Neuronal stem cell (in vitro differentiated cells): Measurements from ENCODE around the gene PRKCE.
"Not testable (repeated sequence)": the region's sequence is repeated elsewhere in the genome, so short reads cannot be mapped to it uniquely, and the experiment has no call there.

ENCODE experiments used
- DNase-seq: peaks from one replicate; pipeline ENCODE4 v3.0.0-alpha.2; 2013; ENCODE audit warnings: low spot score
- H2AFZ ChIP-seq: one replicate; pipeline ENCODE4 v1.6.1; 2013; ENCODE audit warnings: mild to moderate bottlenecking, low read length, inconsistent platforms
- H2AK5ac ChIP-seq: 2 replicates; pipeline ENCODE4 v1.6.1; 2013; ENCODE audit warnings: low read depth, mild to moderate bottlenecking, inconsistent platforms, low read length, moderate library complexity, mixed read lengths
- H2BK120ac ChIP-seq: 2 replicates; pipeline ENCODE4 v1.6.1; 2013; ENCODE audit warnings: low read depth, mild to moderate bottlenecking, inconsistent platforms, low read length, moderate library complexity, mixed read lengths
- H2BK12ac ChIP-seq: one replicate; pipeline ENCODE4 v1.6.1; 2013; ENCODE audit warnings: low read length, inconsistent platforms
- H2BK15ac ChIP-seq: 2 replicates; pipeline ENCODE4 v1.6.1; 2013; ENCODE audit warnings: mild to moderate bottlenecking, low read length, inconsistent platforms, mixed read lengths
- H2BK5ac ChIP-seq: one replicate; pipeline ENCODE4 v1.6.1; 2013; ENCODE audit warnings: inconsistent platforms, mild to moderate bottlenecking, low read length, moderate library complexity
- H3K14ac ChIP-seq: one replicate; pipeline ENCODE4 v1.6.1; 2013; ENCODE audit warnings: low read length, inconsistent platforms
- H3K18ac ChIP-seq: 2 replicates; pipeline ENCODE4 v1.6.1; 2013; ENCODE audit warnings: low read length, inconsistent platforms
- H3K23ac ChIP-seq: 2 replicates; pipeline ENCODE4 v1.6.1; 2013; ENCODE audit warnings: low read depth, mild to moderate bottlenecking, mixed read lengths, low read length, inconsistent platforms; ENCODE audit not compliant: poor library complexity
- H3K27ac ChIP-seq: replicated peaks from 3 replicates; pipeline ENCODE4 v1.5.1; 2013; ENCODE audit warnings: low read length, inconsistent platforms
- H3K27me3 ChIP-seq, 3 experiments: 2 replicates each; pipeline ENCODE4 v1.6.1; 2013; ENCODE audit warnings: low read length in 3 of 3, mild to moderate bottlenecking in 2 of 3, inconsistent platforms in 1 of 3, low read depth in 1 of 3, mixed read lengths in 1 of 3, moderate library complexity in 1 of 3; ENCODE audit not compliant: control insufficient read depth in 3 of 3, insufficient read depth in 3 of 3
- H3K36me3 ChIP-seq, 2 donors: replicated peaks in 1 of 2; 2 replicates each; pipeline ENCODE4 v1.6.1; 2013; ENCODE audit warnings: low read length in 2 of 2; ENCODE audit not compliant: control insufficient read depth in 2 of 2, insufficient read depth in 2 of 2
- H3K4ac ChIP-seq: 2 replicates; pipeline ENCODE4 v1.6.1; 2013; ENCODE audit warnings: inconsistent platforms, mild to moderate bottlenecking, low read length, moderate library complexity
- H3K4me1 ChIP-seq, 2 donors: 1 replicate in 1 of 2; 2 replicates in 1 of 2; pipeline ENCODE4 v1.6.1; 2013; ENCODE audit warnings: low read length in 2 of 2, low read depth in 1 of 2; ENCODE audit not compliant: control insufficient read depth in 2 of 2, insufficient read depth in 1 of 2
- H3K4me2 ChIP-seq: one replicate; pipeline ENCODE4 v1.6.1; 2013; ENCODE audit warnings: mild to moderate bottlenecking, low read length, inconsistent platforms; ENCODE audit not compliant: insufficient read depth, poor library complexity, severe bottlenecking
- H3K4me3 ChIP-seq, 2 donors: 2 replicates each; pipeline ENCODE4 v1.5.1; 2013; ENCODE audit warnings: low read length in 2 of 2, mild to moderate bottlenecking in 2 of 2, inconsistent platforms in 1 of 2, moderate library complexity in 1 of 2
- H3K79me1 ChIP-seq: one replicate; pipeline ENCODE4 v1.6.1; 2013; ENCODE audit warnings: low read depth, mild to moderate bottlenecking, inconsistent platforms, low read length, moderate library complexity
- H3K9ac ChIP-seq: one replicate; pipeline ENCODE4 v1.6.1; 2013; ENCODE audit warnings: mild to moderate bottlenecking, low read depth, low read length, inconsistent platforms; ENCODE audit not compliant: poor library complexity
- H3K9me3 ChIP-seq, 2 donors: replicated peaks in 1 of 2; 2 replicates each; pipeline versions ENCODE3 to v1.6.1; 2013; ENCODE audit warnings: low read length in 2 of 2, mild to moderate bottlenecking in 2 of 2, inconsistent platforms in 1 of 2, low read depth in 1 of 2, mixed read lengths in 1 of 2, moderate library complexity in 1 of 2; ENCODE audit not compliant: control insufficient read depth in 2 of 2, insufficient read depth in 1 of 2
- H4K8ac ChIP-seq: one replicate; pipeline ENCODE4 v1.6.1; 2013; ENCODE audit warnings: low read depth, mild to moderate bottlenecking, inconsistent platforms, low read length, moderate library complexity
- H4K91ac ChIP-seq: one replicate; pipeline ENCODE4 v1.6.1; 2013; ENCODE audit warnings: low read length, low read depth, mild to moderate bottlenecking, inconsistent platforms; ENCODE audit not compliant: poor library complexity
- WGBS, 2 donors: extraction: QIAGEN DNeasy Blood & Tissue Kit; methylation state at CpG; one replicate each; pipeline ENCODE4 v1.1.7; 2013; ENCODE audit warnings: missing lambda C conversion rate in 2 of 2, mixed read lengths in 1 of 2; ENCODE audit not compliant: insufficient read length in 2 of 2, insufficient replicate concordance in 1 of 2; ENCODE audit errors: extremely low coverage in 2 of 2; 5-methylcytosine and 5-hydroxymethylcytosine counted together

Gene PRKCE

DNA sequence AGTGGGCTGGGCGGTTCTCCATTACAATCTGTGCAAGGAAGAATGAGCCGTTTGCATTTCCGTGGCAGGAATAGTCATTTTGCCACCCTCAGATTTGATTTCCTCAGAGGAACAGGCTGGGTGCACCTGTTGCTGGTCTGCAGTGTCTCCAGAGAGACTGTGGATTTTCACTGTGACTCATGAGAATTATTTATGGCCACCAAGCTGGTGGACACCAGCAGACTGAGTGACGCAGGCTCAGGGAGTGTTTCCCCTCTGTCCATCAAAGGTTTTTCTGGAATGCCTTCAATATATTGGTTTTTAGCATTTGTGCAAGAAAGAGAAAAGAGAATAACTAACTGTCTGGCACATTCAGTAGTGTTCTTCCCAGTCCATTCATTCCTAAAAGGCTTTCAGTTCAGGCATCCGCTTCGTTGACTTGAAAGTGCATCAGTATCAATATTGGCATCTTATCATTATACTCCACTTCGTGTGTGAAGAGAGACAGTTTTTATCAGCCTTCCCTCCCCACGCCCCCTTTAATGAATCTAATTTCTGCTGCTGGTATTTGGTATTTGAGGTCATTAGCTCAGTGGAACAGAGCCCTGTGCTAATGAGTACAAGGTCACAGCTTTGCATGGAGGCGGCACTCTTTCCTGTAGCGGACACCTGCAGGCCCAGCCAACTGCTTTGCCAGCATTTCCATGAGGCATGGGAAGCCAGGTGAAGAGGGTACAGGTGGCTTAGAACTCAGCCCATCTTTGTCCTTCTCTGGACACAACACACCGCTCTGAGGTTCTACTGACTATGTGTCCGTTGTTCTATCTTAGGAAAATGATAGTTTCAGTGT lies 39.9 kb downstream of the PRKCE start:
- H2BK120ac ChIP-seq: no peak overlapping the region
- no CpG with 5 or more reads among the region's 12 CpGs for WGBS, 2 donors
- H3K4me1 ChIP-seq: peaks cover 2 to 15% of the 10 kb centered on the region in 2 donors
- H3K18ac ChIP-seq: no peak overlapping the region
- no peak overlapping the region for H3K4me3 ChIP-seq
- H2AK5ac ChIP-seq: no peak overlapping the region
- no peak for DNase-seq
- no peaks in the 10 kb centered on the region for H3K79me1 ChIP-seq
- H3K27ac ChIP-seq: no peak overlapping the region
- H2BK5ac ChIP-seq: no peak overlapping the region
- H3K4ac ChIP-seq: no peak overlapping the region
- no peaks in the 10 kb centered on the region for H3K9me3 ChIP-seq
- no peak overlapping the region for H4K8ac ChIP-seq
- no peak overlapping the region for H2BK12ac ChIP-seq
- H3K36me3 ChIP-seq: no peaks in the 10 kb centered on the region
- H3K27me3 ChIP-seq: no peaks in the 10 kb centered on the region
- H2BK15ac ChIP-seq: no peak overlapping the region
- H3K4me2 ChIP-seq: no peak overlapping the region
- H2AFZ ChIP-seq: no peak overlapping the region
- H3K14ac ChIP-seq: no peak overlapping the region
- H3K23ac ChIP-seq: no peak overlapping the region
- H3K9ac ChIP-seq: no peak overlapping the region
- H4K91ac ChIP-seq: no peak overlapping the region

DNA sequence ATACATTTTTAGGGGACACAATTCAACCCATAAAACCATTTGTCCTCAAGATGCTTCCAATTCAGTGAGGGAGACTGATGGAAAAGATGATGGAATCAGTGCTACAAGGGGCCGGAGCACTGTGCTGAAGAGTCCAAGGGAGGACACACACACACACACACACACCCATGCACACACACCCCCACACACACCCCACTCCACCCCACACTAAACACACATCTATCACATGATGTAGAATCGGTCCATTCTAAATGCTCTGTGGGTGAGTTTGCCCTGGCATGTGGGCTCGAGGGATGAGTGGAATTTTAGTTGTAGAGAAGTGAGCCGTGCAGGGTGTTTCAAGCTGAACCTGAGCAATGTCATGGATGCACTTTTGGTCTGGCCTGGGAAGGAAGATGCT lies 41.1 kb downstream of the PRKCE start:
- WGBS, 2 donors: no CpG with 5 or more reads among the region's 4 CpGs
- no peaks in the 10 kb centered on the region for H3K79me1 ChIP-seq
- peaks cover 2 to 15% of the 10 kb centered on the region in 2 donors for H3K4me1 ChIP-seq
- H3K4me3 ChIP-seq: no peak overlapping the region
- no peak overlapping the region for H3K18ac ChIP-seq
- H4K91ac ChIP-seq: no peak overlapping the region
- no peak overlapping the region for H2AFZ ChIP-seq
- H3K27ac ChIP-seq: no peak overlapping the region
- H3K27me3 ChIP-seq: no peaks in the 10 kb centered on the region
- H3K9me3 ChIP-seq: no peaks in the 10 kb centered on the region
- H3K14ac ChIP-seq: peak overlapping the region; percentile 2
- no peak overlapping the region for H2BK120ac ChIP-seq
- no peak overlapping the region for H4K8ac ChIP-seq
- H2BK15ac ChIP-seq: no peak overlapping the region
- no peaks in the 10 kb centered on the region for H3K36me3 ChIP-seq
- H3K23ac ChIP-seq: no peak overlapping the region
- H3K4ac ChIP-seq: no peak overlapping the region
- no peak for DNase-seq
- no peak overlapping the region for H3K9ac ChIP-seq
- H2AK5ac ChIP-seq: no peak overlapping the region
- H2BK12ac ChIP-seq: no peak overlapping the region
- H3K4me2 ChIP-seq: no peak overlapping the region
- no peak overlapping the region for H2BK5ac ChIP-seq

DNA sequence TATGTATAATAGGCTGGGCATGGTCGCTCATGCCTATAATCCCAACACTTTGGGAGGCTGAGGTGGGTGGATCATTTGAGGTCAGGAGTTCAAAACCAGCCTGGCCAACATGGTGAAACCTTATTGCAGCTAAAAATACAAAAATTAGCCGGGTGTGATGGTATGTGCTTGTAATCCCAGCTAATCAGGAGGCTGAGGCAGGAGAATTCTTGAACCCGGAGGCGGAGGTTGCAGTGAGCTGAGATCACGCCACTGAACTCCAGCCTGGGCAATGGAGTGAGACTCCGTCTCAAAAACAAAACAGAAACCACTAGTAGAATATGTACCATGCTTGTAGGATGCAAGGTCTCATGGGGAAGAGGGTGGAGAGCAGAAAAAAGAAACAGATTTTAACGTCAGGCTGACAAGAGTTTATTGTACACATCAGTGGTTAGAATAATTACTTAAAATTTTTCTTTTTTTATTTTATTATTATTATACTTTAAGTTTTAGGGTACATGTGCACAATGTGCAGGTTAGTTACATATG lies 44.1 kb downstream of the PRKCE start:
- not testable (repeated sequence) for H3K27me3 ChIP-seq, H2AFZ ChIP-seq, H3K4ac ChIP-seq, H2BK5ac ChIP-seq, H2BK12ac ChIP-seq, H4K91ac ChIP-seq, H3K9me3 ChIP-seq, DNase-seq, H2BK120ac ChIP-seq, H2AK5ac ChIP-seq, H3K18ac ChIP-seq, H3K4me3 ChIP-seq, H3K9ac ChIP-seq, H2BK15ac ChIP-seq, H3K36me3 ChIP-seq, H3K79me1 ChIP-seq, H3K4me2 ChIP-seq, H3K27ac ChIP-seq, H4K8ac ChIP-seq, H3K14ac ChIP-seq, H3K23ac ChIP-seq
- WGBS, 2 donors: no CpG with 5 or more reads among the region's 7 CpGs
- H3K4me1 ChIP-seq: peaks cover 7 to 19% of the 10 kb centered on the region in 2 donors

DNA sequence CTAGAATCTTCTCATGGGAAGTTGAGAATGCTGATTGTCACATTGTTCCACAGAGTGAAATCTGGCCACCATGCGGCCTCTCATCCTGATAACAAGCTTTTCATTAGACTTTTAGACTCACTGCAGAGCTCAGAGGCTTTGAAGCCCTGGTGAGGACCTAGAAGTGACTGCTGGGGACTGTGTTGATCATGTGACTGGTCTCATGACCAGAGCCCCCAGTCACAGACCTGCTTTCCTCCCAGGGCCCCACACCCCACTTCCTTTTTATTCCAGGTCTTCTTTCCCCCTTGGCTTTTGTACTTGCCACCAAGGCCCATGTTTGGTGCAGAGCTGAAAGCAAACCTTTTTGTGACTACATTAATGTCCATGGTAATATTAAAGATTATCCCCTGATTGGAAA lies 45.2 kb downstream of the PRKCE start:
- Histone ChIP-seq H3K4me1 (peaks cover 7 to 12% of the 10 kb centered on the region in 2 donors), H2BK15ac (no peak overlapping the region), H3K4me2 (no peak overlapping the region), H3K36me3 (no peaks in the 10 kb centered on the region), H2AFZ (no peak overlapping the region), H2BK5ac (no peak overlapping the region), H3K79me1 (no peaks in the 10 kb centered on the region), H4K91ac (no peak overlapping the region), H3K18ac (no peak overlapping the region), H3K27ac (no peak overlapping the region), H3K27me3 (no peaks in the 10 kb centered on the region), H2BK12ac (no peak overlapping the region), H3K4ac (no peak overlapping the region), H3K14ac (no peak overlapping the region), H3K23ac (no peak overlapping the region), H3K9ac (no peak overlapping the region), H4K8ac (no peak overlapping the region), H3K4me3 (no peak overlapping the region), H2AK5ac (no peak overlapping the region), H3K9me3 (no peaks in the 10 kb centered on the region), H2BK120ac (no peak overlapping the region)
- WGBS, 2 donors: no CpG with 5 or more reads among the region's 1 CpG
- no peak for DNase-seq
